Measurements from ENCODE around the gene IL1R1. TPM values are rescaled to one million over a fixed set of nuclear protein-coding genes. Genes with fewer than 3 reads are reported as not detected.

Gene IL1R1
- total and polyA plus RNA-seq, 11 donors = 10.9 to 49.0 (median 19.6) TPM

DNA sequence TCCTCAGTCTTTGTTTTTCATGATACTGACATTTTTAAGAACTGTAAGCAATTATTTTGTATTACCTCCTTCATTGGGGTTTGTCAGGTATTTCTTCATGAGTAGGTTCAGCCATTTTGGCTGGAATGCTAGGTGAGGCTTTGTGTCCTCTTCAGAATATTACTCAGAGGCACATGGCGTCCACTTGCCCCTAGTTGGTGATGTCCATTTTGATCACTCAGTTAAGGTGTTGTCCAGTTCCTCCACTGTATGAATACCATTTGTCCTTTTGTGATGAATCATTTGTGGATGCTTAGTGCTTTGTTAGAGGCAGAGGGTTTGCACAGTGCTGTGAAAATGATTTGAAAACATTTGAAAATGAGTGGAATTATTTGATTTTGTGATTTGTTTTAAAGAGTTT is 49.0 kb downstream of the IL1R1 start:
- DNase-seq = no peak
- H3K4me1 ChIP-seq = peaks cover 0 to 13% (median 4%) of the 10 kb centered on the region in 12 donors
- no peaks in the 10 kb centered on the region for H3K9me3 ChIP-seq
- no peak overlapping the region for H3K4me3 ChIP-seq
- no peaks in the 10 kb centered on the region for H3K36me3 ChIP-seq
- no peak overlapping the region for H3K27ac ChIP-seq
- no peak for TF ChIP-seq POLR2A (IDR thresholded peaks at IDR 0.05)
- TF ChIP-seq CTCF (IDR thresholded peaks at IDR 0.05) = no peak
- intact Hi-C loops (cut with DNase I) = no loop called here
- no peak for ATAC-seq
- WGBS, 4 donors = 95 to 100% (median 97%) methylated on average over 1 of the region's 1 CpG
- H3K27me3 ChIP-seq = peaks cover 0 to 2% (median 0%) of the 10 kb centered on the region in 9 donors

DNA sequence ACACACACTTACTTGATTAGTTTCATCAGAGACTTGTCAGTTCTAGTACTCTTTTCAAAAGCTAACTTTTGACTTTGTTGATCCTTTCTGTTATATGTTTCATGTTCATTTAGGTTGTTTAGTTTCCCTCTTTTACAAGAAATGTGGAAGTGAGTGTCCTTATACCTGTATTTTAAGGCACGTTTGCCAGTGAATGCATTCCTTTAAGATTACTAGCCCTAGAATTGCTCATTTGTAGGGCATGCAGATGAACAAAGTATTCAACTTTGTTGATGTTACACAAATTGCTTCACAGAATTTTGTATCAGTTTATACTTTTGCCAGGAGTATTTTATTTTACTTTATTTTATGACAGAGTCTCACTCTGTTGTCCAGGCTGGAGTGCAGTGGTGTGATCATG is 50.5 kb downstream of the IL1R1 start:
- H3K9me3 ChIP-seq = no peaks in the 10 kb centered on the region
- H3K36me3 ChIP-seq = no peaks in the 10 kb centered on the region
- H3K27ac ChIP-seq = no peak overlapping the region
- DNase-seq = no peak
- 82 to 98% (median 89%) methylated on average over 1 of the region's 1 CpG for WGBS, 4 donors
- intact Hi-C loops (cut with DNase I) = no loop called here
- H3K4me1 ChIP-seq = peaks cover 0 to 1% (median 0%) of the 10 kb centered on the region in 12 donors
- H3K27me3 ChIP-seq = peaks cover 0 to 2% (median 0%) of the 10 kb centered on the region in 9 donors
- TF ChIP-seq POLR2A (IDR thresholded peaks at IDR 0.05) = no peak
- TF ChIP-seq CTCF (IDR thresholded peaks at IDR 0.05) = no peak
- ATAC-seq = no peak
- H3K4me3 ChIP-seq = no peak overlapping the region

GRCh38 chr2:102194609-102195268 is 52.2 kb downstream of the IL1R1 start:
- no peak overlapping the region for H3K27ac ChIP-seq
- TF ChIP-seq CTCF (IDR thresholded peaks at IDR 0.05) = no peak
- no peak for TF ChIP-seq POLR2A (IDR thresholded peaks at IDR 0.05)
- no peaks in the 10 kb centered on the region for H3K9me3 ChIP-seq
- H3K36me3 ChIP-seq = no peaks in the 10 kb centered on the region
- DNase-seq = no peak
- no peak for ATAC-seq
- no peaks in the 10 kb centered on the region for H3K4me1 ChIP-seq
- intact Hi-C loops (cut with DNase I) = no loop called here
- no peak overlapping the region for H3K4me3 ChIP-seq
- 69 to 84% (median 79%) methylated on average over 5 of the region's 5 CpGs for WGBS, 4 donors
- H3K27me3 ChIP-seq = peaks cover 0 to 2% (median 0%) of the 10 kb centered on the region in 9 donors

DNA sequence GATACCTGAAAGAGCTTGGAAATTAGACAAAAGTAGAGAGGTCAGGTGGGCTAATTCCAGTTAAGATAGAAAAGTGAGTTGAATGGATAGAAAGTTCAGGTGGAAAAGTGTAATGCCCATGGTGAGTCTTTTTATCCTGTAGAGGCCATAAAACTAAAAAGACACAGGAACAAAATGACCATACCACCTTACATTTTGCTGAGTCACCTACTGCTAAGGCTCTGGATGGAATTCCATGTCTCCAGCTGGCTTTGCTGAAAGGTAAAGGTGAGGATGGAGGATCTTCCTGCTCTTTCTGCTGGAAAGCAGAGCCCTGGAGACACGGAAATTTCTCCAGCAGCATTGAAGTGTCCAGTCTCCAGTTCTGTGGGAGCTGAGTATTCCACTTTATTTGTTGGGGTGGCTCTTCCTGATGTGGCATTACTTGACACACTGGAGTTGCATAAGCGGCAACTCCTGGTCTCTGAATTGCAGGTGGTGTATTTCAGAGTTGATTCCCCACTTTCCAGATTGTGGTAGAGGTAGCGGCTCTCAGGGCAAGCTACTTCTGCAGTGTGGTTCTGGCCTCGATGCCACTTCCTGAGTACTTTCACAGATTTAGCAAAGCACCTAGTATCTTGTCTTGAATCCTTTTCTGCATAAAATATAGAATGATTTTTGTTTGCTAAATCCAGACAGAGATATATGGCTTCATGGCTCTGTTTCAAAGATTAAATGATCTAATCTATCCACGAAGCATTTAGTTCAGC is 55.0 kb downstream of the IL1R1 start:
- TF ChIP-seq CTCF (IDR thresholded peaks at IDR 0.05) = no peak
- ATAC-seq = no peak
- Histone ChIP-seq H3K4me3 (no peak overlapping the region), H3K27me3 (no peaks in the 10 kb centered on the region), H3K4me1 (no peaks in the 10 kb centered on the region), H3K9me3 (no peaks in the 10 kb centered on the region), H3K36me3 (no peaks in the 10 kb centered on the region), H3K27ac (no peak overlapping the region)
- intact Hi-C loops (cut with DNase I) = no loop called here
- WGBS, 4 donors = 72 to 94% (median 86%) methylated on average over 5 of the region's 5 CpGs
- no peak for DNase-seq
